Activated CD8-positive, alpha-beta memory T cell treated with anti-CD3 and anti-CD28 coated beads for 48 hours (primary cell): Measurements from ENCODE around the gene POLG.
A peak's percentile ranks its signal among the peaks of the same experiment; 100 is the strongest.

ENCODE experiments used
- DNase-seq, 3 experiments: peaks; one replicate each; pipeline ENCODE4 v3.0.0-alpha.2; 2020; ENCODE audit warnings: low read depth in 2 of 3, low spot score in 2 of 3

POLG gene

DNA sequence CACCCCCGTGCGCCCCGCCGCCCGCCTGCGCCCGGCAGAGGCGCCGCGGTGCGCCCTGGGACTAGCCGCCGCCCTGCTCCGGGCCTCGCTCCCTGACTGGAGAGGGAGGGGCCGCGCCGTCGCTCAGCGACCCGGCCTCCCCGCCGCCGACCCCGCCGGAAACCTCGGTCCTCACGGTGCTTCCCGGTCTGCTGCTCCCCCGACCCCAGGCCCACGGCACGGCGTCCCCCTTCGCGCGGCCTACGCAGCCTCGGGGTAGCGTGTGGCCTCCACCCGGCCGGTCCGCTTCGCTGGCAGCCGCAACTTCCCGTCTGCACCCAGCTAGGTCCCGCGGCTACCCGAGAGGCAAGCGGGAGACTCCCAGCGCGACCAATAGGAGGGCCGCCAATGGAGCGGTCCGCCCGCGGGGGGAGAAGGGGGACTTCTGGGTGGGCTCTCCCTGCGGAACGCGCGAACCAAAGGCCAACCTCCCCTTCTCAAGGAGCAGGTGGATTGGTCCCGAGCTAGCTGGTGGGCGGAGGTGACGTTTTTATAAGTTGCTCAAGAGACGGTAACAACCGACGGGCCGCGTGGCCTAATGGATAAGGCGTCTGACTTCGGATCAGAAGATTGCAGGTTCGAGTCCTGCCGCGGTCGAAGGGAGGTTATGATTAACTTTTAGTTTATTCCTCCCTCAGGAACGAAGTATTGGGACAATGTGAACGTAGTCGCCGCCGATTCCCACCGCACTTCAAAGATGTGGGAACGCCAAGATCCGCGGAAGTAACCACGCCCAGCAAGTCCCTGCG, at the start of gene POLG:
TSS of gene POLG (minus strand) at position 315 of the 788 bp plus-strand sequence. CDS start 1,070 bp downstream, outside the sequence.
- peak; percentile 98 to 100 (median 100) for DNase-seq

DNA sequence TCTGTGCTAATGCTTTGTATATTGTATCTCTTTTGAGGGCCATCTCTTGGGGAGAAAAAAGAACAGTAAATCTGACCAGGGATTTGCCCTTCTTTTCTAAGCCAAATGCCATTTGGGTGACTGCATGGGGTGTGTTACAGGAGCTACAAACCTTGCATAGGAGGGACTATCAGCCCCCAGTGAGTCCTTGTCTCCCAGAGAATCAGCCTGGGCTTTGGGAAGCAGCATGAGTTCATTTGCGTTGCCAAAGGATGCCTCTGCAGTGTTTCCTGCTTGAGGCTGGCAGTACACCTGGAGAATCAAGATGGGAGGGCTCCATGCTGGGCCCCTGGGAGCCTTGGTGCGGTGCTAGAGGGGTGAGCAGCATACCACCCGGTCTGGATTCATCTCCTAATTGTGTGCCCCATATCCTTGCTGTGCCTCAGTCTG, 49.6 kb upstream of the POLG start:
- no peak for DNase-seq

DNA sequence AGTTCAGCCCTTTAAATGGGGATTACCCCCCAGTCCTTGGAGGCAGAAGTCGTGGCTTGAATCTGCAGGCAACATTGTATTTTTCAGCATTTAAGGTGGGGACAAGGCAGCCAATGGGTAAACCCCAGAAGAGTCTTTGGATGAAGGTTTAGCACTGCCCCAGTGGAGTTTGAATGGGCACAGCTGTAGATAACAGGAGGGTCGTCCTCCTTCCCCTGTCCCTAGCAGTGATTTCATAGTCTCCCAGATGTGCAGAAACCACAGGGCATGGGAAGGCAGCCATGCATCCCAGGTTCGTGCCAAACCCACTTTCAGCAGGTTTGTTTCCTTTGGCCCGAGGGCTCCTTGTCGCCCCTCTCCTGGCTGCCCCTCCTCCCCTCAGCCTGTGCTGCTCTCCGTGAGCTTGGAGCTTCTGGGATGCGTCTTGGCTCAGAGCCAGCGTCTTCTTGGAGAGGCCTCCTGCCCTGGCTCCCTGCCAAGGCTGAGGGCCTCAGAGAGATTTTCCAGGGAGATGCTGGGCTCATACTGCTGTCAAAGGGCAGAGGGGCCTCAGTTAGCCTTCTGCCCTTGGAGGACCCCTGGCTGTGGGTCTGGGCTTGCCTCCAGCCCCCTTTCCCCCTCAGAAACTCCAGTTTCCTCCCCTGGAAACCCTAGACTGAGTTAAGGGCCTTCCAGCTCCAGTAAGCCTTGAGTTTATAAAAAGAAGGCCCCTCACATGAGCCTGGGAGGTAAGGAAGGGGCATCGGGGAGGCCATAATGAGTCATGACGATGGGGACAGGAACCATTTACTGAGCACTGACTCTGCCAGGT, 48.9 kb upstream of the POLG start:
- DNase-seq, result no peak

- DNase-seq, result no peak
These were observed 47.5 kb upstream of the POLG start for GRCh38 chr15:89381888-89382686.

- no peak for DNase-seq
These were observed 46.7 kb upstream of the POLG start for GRCh38 chr15:89381331-89381730.

DNA sequence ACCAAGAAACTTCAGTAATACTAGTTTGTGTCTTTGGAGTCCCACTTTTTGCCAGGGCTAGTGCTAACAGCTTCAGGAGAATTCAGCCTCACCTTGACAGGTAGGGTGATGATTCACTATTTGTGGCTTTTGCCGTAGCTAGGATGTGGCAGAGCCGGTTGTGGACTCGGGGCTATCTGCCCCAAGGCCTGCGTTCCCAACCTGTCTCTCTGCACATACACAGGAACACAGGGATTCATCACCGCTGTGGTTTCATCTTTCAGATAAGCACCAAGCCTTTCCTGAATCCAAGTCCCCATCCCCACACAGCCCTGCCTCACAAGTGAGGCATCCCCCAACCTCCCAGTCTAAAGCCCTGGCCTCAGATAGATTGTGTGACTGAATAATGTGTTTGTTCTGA, 45.2 kb upstream of the POLG start:
- DNase-seq, result no peak

DNA sequence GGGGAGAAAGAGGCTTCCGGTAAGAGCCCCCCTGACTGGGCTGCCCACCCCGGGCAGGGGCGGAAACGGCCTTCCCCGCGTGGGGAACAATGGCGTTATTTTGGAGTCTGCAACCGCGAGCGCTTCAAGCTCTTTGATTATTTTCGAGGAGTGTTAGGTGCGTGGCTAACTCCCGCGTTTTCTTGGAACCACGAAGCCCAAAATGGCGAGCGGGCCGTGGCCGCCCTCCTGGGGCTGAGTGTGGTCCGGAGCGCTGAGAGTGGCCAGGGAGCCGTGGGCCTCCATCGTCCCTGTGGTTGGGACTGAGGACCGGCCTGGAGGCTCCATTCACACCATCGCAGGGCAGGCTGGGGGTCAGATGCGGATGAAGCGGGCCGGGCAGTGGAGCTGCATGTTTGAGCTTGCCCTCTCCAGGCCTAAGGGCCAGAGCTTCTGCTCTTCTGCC, 44.6 kb upstream of the POLG start:
- DNase-seq, result no peak

DNA sequence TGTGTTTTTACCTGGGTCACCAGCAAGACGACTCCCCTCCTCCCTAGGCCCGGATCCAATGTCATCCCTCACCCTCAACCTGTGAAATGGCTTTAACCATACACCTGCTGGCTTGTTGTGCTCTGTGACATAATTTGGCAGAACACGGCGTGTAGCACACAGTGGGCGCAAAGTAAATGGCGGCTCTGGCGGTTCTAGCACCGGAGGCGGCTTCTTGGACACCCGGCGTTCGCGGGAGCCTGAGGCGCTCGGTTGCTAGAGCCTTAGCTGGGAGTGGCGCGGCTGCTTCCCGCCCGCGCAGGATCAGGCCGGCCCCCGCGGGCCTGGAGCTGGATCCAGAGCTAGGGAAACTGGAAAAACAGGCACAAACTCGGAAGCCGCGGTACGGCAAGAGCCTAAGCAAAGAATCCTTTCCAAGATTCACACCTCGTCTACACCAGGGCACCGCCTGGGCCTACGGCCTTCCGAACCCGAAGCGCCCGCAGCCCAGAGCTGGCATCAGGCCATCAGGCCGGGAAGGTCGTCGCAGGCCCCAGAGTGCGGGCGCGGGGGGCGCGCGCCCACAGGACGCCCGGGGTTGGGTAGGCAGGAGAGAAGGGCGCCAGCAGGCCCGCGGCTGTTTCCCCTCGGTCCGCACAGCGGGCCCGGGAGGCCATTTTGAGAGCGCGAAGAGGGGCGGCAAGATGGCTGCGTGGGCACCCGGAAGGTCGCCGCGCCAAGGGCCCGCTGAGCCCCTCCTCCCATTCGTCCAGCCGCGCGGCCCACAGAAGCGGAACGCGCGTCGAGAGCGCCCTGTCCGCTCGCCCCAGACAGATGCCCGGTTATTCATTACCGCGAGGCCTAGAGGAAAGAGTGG, 43.9 kb upstream of the POLG start:
- DNase-seq, result no peak

DNA sequence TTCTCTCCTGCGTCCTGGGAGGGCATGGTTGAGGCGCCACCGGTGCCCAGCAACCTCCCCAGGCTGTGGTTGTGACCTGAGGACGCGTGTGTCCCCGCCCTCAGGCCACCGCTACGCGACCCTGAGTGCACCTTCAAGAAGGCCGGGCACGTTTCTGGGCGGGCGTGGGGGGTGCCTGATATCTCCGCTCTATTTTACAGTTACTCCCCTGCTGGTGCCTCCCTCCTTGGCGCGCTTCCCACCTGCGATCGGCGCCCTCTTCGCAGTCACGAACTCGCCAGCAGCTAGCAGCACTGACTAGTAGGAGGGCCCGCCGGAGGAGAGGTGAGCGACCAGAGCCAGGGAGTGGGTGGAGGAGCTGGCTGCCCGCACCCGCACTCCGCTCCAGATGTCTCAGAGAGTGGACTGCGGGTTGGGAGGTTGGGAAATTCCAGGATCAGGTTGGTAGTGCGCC, 43.2 kb upstream of the POLG start:
- DNase-seq, result no peak

DNA sequence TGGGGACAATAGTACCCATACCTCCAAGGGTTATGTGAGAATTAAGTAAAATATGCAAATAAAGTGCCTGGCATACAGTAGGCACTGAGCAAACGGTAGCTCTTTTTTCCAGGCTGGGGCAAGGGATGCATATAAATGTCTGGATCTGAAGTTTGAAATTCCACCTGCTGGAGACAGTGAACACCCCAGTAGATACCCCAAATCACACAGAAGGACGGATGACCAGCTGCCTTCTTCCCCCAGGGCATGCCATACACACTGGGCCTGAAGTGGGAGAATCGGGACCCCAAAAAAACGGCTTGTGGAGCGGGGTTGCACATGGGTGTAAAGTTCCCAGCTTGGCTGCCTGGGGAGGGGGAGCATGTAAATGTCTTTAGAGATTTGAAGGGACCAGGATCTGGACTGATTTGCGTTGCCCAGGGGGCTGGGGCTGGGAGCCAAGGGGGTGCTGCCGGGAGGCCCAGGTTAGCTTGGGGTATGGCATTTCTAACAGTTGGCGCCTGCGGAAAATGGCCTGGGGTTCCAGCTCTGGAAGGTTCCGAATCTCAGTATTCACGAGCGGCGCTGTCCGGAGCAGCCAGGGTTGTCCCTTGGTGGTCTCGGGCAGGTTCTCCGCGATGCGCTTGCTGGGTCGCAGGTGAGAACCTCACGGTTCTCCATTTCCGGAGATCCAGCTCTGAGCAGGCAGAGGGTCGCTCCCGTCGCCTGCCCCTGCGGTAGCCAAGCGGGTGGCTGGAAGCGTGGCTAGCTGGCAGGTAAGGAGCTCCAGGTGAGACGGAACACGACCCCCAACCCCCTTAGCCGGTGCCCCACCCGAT, 42.6 kb upstream of the POLG start:
- no peak for DNase-seq

DNA sequence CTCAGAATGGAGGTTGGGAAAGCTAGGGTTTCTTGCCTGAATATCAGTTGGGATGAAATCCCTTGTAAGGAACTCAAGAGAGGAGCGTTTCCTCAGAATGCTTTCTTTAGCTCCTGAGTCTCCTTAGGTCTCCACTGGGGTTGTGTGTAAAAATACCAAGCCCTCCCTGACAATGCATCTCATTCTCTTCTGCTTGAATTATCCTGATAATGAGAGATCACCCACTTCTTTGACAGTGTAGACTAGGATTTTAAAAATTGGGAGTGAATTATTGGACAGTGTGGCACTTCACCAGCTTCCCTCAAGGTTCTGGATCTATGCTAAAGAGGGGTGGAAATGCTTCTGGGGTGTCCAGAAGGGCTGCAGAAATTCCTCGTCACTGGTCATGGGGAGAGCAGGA, 41.8 kb upstream of the POLG start:
- DNase-seq, result no peak

DNA sequence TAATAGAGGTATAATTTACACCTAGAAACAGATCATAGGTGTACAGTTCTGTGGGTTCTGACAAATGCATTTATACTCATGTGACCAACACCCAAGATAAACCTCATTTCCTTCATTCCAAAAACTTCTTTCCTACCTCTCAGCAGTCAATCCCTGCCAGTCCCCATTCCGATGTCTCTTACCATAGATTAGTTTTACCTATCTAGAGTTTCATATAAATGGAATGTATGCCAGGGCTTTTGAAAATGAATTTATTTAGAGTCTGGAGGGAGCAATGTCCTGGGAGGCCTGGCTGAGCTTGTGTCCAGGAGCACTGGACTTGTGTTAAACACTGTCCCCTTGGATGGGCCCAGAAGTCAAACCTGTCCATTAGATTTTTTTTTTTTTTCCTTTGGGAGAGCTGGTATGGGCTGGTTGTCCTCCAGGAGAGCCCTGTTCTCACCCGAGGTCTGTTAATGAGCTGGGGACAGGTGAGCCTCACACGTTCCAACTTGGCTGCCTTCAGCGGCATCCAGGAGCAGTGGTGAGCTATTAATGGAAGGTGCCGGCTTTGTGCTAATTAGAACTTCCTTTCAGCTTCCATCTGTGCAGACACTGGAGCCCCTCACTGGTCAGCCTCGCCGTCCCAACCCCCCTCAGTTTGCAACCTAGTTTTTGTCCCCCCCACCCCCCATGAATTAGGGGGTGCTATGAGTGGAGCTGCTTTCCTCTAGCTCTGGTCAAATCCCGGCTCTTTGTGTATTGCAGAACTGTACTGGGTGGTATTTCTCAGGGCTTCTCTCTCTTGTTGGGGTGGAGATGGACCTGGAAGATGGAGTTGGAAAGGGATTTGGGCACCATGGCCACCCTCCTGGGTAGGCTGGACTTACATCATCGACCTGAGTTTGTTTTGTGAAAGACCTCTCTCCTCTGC, 40.7 kb upstream of the POLG start:
- no peak for DNase-seq

GRCh38 chr15:89374086-89374981, 39.7 kb upstream of the POLG start:
- DNase-seq, result no peak

DNA sequence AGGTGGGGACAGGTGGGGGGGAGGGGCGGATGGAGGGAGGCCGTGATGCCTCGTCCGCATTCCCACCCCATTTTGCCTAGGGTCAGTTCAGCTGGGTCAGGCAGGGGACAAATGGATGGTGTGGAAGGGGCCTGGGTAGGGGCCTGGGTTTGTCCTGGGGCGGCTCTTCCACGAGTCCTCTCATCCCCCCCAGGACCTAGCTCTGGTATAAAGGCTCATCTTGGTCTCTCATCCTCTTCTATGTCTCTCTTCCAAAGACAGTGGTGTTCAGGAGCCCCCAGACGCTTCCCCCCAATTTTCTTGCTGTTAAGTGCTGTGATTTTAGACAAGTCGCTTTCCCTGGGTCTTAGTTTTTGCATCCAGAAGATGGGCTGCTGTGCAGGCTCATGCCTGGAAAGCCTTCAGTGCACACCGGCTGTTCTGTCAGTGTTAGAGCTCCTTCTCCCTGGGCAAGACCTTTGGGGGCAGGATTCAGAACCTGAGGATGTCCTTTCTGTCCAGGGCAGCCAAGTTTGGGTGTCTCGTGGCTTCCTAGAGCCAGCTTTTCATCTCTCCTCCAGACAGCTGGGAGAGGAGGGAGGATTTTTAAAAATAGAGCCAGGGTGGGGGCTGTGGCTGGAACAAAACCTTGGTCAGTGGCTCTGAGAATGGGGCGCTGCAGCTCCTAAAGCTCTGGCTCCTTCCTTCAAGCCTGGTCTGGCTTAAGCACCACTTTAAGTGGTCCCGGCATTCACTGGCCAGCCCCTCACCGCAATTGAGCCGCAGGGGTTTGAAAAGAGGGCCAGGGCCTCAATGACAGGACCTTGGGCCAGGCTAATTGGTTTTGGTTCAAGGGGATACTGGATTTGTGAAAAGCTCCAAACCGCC, 37.7 kb upstream of the POLG start:
- no peak for DNase-seq

GRCh38 chr15:89371228-89372044, 36.8 kb upstream of the POLG start:
- no peak for DNase-seq

DNA sequence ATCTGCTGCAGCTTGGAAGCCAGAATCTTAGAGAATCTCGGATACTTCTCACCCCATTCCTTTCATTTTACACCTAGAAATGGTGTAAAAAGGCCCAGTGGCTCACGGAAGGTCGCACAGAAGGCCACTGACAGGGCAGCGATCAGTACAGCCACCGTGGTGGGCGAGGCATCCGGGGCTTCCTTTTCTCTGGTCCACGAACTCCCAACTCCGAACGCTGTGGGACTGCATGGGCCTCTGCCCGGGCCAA, 36.3 kb upstream of the POLG start:
- no peak for DNase-seq
